Measurements from ENCODE around the gene ROR2.

The ROR2 gene

GRCh38 chr9:91865041-91865440 lies 85.0 kb downstream of the ROR2 start:
- Histone ChIP-seq H2AFZ (ENCODE audit: low read depth, low read length) (no peak overlapping the region), H3K4me1 (ENCODE audit: insufficient read depth, low read length) (no peaks in the 10 kb centered on the region), H3K79me2 (ENCODE audit: insufficient read depth, low read length) (no peaks in the 10 kb centered on the region), H3K27ac (ENCODE audit: low read length) (no peak overlapping the region), H3K9me3 (ENCODE audit: insufficient read depth, low read length, severe bottlenecking) (no peaks in the 10 kb centered on the region), H3K4me3 (ENCODE audit: low read depth in 1 of 2, low read length in 2 of 2) (no peak overlapping the region), H4K20me1 (ENCODE audit: insufficient read depth, low read length) (no peaks in the 10 kb centered on the region), H3K36me3 (ENCODE audit: insufficient read depth, low read length) (no peaks in the 10 kb centered on the region), H3K27me3 (ENCODE audit: insufficient read depth, low read length, poor library complexity) (peaks cover 2% of the 10 kb centered on the region), H3K4me2 (ENCODE audit: insufficient read depth, low read length) (no peak overlapping the region), H3K9ac (ENCODE audit: low read depth, low read length) (no peak overlapping the region)
- peak; percentile 7 for DNase-seq
- ATAC-seq (ENCODE audit: insufficient read depth, low read depth): peak; percentile 62; the same call in 2 of the 3 replicates
- TF ChIP-seq CTCF (IDR thresholded peaks at IDR 0.05; ENCODE audit: borderline replicate concordance, extremely low read depth, low read length, poor library complexity, severe bottlenecking) (no peak), EZH2 (IDR thresholded peaks at IDR 0.05; ENCODE audit: borderline replicate concordance, low read depth, low read length, severe bottlenecking) (no peak)

GRCh38 chr9:91864380-91864779 lies 85.6 kb downstream of the ROR2 start:
- H3K9ac ChIP-seq (ENCODE audit: low read depth, low read length): no peak overlapping the region
- H3K4me3 ChIP-seq (ENCODE audit: low read depth in 1 of 2, low read length in 2 of 2): no peak overlapping the region
- H4K20me1 ChIP-seq (ENCODE audit: insufficient read depth, low read length): no peaks in the 10 kb centered on the region
- no peaks in the 10 kb centered on the region for H3K79me2 ChIP-seq (ENCODE audit: insufficient read depth, low read length)
- H3K4me2 ChIP-seq (ENCODE audit: insufficient read depth, low read length): no peak overlapping the region
- DNase-seq (no peak), ATAC-seq (ENCODE audit: insufficient read depth, low read depth) (no peak)
- H2AFZ ChIP-seq (ENCODE audit: low read depth, low read length): no peak overlapping the region
- H3K9me3 ChIP-seq (ENCODE audit: insufficient read depth, low read length, severe bottlenecking): no peaks in the 10 kb centered on the region
- H3K4me1 ChIP-seq (ENCODE audit: insufficient read depth, low read length): no peaks in the 10 kb centered on the region
- TF ChIP-seq EZH2 (IDR thresholded peaks at IDR 0.05; ENCODE audit: borderline replicate concordance, low read depth, low read length, severe bottlenecking) (no peak), CTCF (IDR thresholded peaks at IDR 0.05; ENCODE audit: borderline replicate concordance, extremely low read depth, low read length, poor library complexity, severe bottlenecking) (no peak)
- no peaks in the 10 kb centered on the region for H3K36me3 ChIP-seq (ENCODE audit: insufficient read depth, low read length)
- no peak overlapping the region for H3K27ac ChIP-seq (ENCODE audit: low read length)
- peaks cover 2% of the 10 kb centered on the region for H3K27me3 ChIP-seq (ENCODE audit: insufficient read depth, low read length, poor library complexity)

GRCh38 chr9:91863469-91863868 lies 86.6 kb downstream of the ROR2 start:
- DNase-seq (no peak), ATAC-seq (ENCODE audit: insufficient read depth, low read depth) (no peak)
- no peaks in the 10 kb centered on the region for H4K20me1 ChIP-seq (ENCODE audit: insufficient read depth, low read length)
- H3K9me3 ChIP-seq (ENCODE audit: insufficient read depth, low read length, severe bottlenecking): no peaks in the 10 kb centered on the region
- no peaks in the 10 kb centered on the region for H3K36me3 ChIP-seq (ENCODE audit: insufficient read depth, low read length)
- H3K27me3 ChIP-seq (ENCODE audit: insufficient read depth, low read length, poor library complexity): no peaks in the 10 kb centered on the region
- H3K4me2 ChIP-seq (ENCODE audit: insufficient read depth, low read length): no peak overlapping the region
- no peak overlapping the region for H3K4me3 ChIP-seq (ENCODE audit: low read depth in 1 of 2, low read length in 2 of 2)
- no peaks in the 10 kb centered on the region for H3K79me2 ChIP-seq (ENCODE audit: insufficient read depth, low read length)
- no peaks in the 10 kb centered on the region for H3K4me1 ChIP-seq (ENCODE audit: insufficient read depth, low read length)
- H3K9ac ChIP-seq (ENCODE audit: low read depth, low read length): no peak overlapping the region
- TF ChIP-seq CTCF (IDR thresholded peaks at IDR 0.05; ENCODE audit: borderline replicate concordance, extremely low read depth, low read length, poor library complexity, severe bottlenecking) (no peak), EZH2 (IDR thresholded peaks at IDR 0.05; ENCODE audit: borderline replicate concordance, low read depth, low read length, severe bottlenecking) (no peak)
- no peak overlapping the region for H3K27ac ChIP-seq (ENCODE audit: low read length)
- no peak overlapping the region for H2AFZ ChIP-seq (ENCODE audit: low read depth, low read length)
